ENCODE data around the gene FN1. TPM values are rescaled to one million over a fixed set of nuclear protein-coding genes. Genes with fewer than 3 reads are reported as not detected.
"Not testable (repeated sequence)": the region's sequence is repeated elsewhere in the genome, so short reads cannot be mapped to it uniquely, and the experiment has no call there.

Gene FN1
- total RNA-seq, 1 experiment from 2014 or later = 102 TPM

- ChIA-PET POLR2A (no interaction called here), CTCF (no interaction called here)
- H3K36me3 Mint-ChIP-seq = peaks cover 36% of the 10 kb centered on the region
- no peak overlapping the region for H3K27ac Mint-ChIP-seq
- TF ChIP-seq RELA (CRISPR knock-in tag; IDR thresholded peaks at IDR 0.05; ENCODE audit: borderline replicate concordance) (no peak), RORB (CRISPR knock-in tag; IDR thresholded peaks at IDR 0.05) (peak; percentile 6; the same call in 1 of the 2 replicates)
- no peaks in the 10 kb centered on the region for H3K9me3 Mint-ChIP-seq
- H3K27me3 Mint-ChIP-seq (ENCODE audit: low read depth) = no peaks in the 10 kb centered on the region
- ATAC-seq = no peak
- H3K4me3 Mint-ChIP-seq = no peak overlapping the region
- no peak for DNase-seq (ENCODE audit: low spot score)
- H3K4me1 Mint-ChIP-seq = peaks cover 3% of the 10 kb centered on the region; the same call in 1 of the 2 replicates
These were observed 23.7 kb downstream of the FN1 start for GRCh38 chr2:215411941-215412743.

GRCh38 chr2:215410932-215411285, 25.0 kb downstream of the FN1 start:
- ChIA-PET POLR2A (no interaction called here), CTCF (no interaction called here)
- ATAC-seq (no peak), DNase-seq (ENCODE audit: low spot score) (no peak)
- no peaks in the 10 kb centered on the region for H3K27me3 Mint-ChIP-seq (ENCODE audit: low read depth)
- peaks cover 47% of the 10 kb centered on the region for H3K36me3 Mint-ChIP-seq
- no peak overlapping the region for H3K4me3 Mint-ChIP-seq
- peaks cover 3% of the 10 kb centered on the region; the same call in 1 of the 2 replicates for H3K4me1 Mint-ChIP-seq
- no peak for TF ChIP-seq IRF1 (CRISPR knock-in tag; IDR thresholded peaks at IDR 0.05)
- TF ChIP-seq TP53 (CRISPR knock-in tag; IDR thresholded peaks at IDR 0.05) = no peak
- TF ChIP-seq RELA (CRISPR knock-in tag; IDR thresholded peaks at IDR 0.05; ENCODE audit: borderline replicate concordance) = no peak
- TF ChIP-seq RORB (CRISPR knock-in tag; IDR thresholded peaks at IDR 0.05) = peak; percentile 4; the same call in 1 of the 2 replicates
- TF ChIP-seq ZMAT4 (CRISPR knock-in tag; IDR thresholded peaks at IDR 0.05) = no peak
- no peak for TF ChIP-seq NR2C2 (CRISPR knock-in tag; IDR thresholded peaks at IDR 0.05)
- no peak for TF ChIP-seq FOXK1 (CRISPR knock-in tag; IDR thresholded peaks at IDR 0.05)
- H3K9me3 Mint-ChIP-seq = no peaks in the 10 kb centered on the region
- H3K27ac Mint-ChIP-seq = no peak overlapping the region

GRCh38 chr2:215410181-215410931, 25.5 kb downstream of the FN1 start:
- peak; percentile 61; the same call in 1 of the 2 replicates for TF ChIP-seq OVOL2 (CRISPR knock-in tag; IDR thresholded peaks at IDR 0.05; ENCODE audit: borderline replicate concordance)
- H3K27ac Mint-ChIP-seq; DNase-seq (ENCODE audit: low spot score); H3K4me1 Mint-ChIP-seq; H3K4me3 Mint-ChIP-seq; ATAC-seq; POLR2A ChIA-PET; H3K27me3 Mint-ChIP-seq (ENCODE audit: low read depth); H3K9me3 Mint-ChIP-seq; CTCF ChIA-PET: not testable (repeated sequence)
- peaks cover 48% of the 10 kb centered on the region for H3K36me3 Mint-ChIP-seq

GRCh38 chr2:215409331-215410127, 26.3 kb downstream of the FN1 start:
- no peak for DNase-seq (ENCODE audit: low spot score)
- POLR2A ChIA-PET = no interaction called here
- peaks cover 51% of the 10 kb centered on the region for H3K36me3 Mint-ChIP-seq
- CTCF ChIA-PET = no interaction called here
- TF ChIP-seq GABPB1 (CRISPR knock-in tag; IDR thresholded peaks at IDR 0.05) (0 out of 2 replicates have a peak, but pooled peaks have one; percentile 23), PRDM15 (CRISPR knock-in tag; IDR thresholded peaks at IDR 0.05) (no peak), ZBTB21 (CRISPR knock-in tag; IDR thresholded peaks at IDR 0.05; ENCODE audit: borderline replicate concordance) (no peak)
- no peaks in the 10 kb centered on the region for H3K9me3 Mint-ChIP-seq
- H3K4me1 Mint-ChIP-seq = peaks cover 1% of the 10 kb centered on the region; the same call in 1 of the 2 replicates
- peak overlapping the region; percentile 19; the same call in 1 of the 2 replicates for H3K27ac Mint-ChIP-seq
- H3K4me3 Mint-ChIP-seq = no peak overlapping the region
- ATAC-seq = no peak
- no peaks in the 10 kb centered on the region for H3K27me3 Mint-ChIP-seq (ENCODE audit: low read depth)

GRCh38 chr2:215408441-215408840, 27.4 kb downstream of the FN1 start:
- not testable (repeated sequence) for H3K27ac Mint-ChIP-seq, H3K9me3 Mint-ChIP-seq

More at GRCh38 chr2:215408441-215408840, 27.4 kb downstream of the FN1 start:
- H3K4me1 Mint-ChIP-seq; H3K4me3 Mint-ChIP-seq; CTCF ChIA-PET; POLR2A ChIA-PET; DNase-seq (ENCODE audit: low spot score); ATAC-seq; H3K27me3 Mint-ChIP-seq (ENCODE audit: low read depth): not testable (repeated sequence)
- H3K36me3 Mint-ChIP-seq = peaks cover 48% of the 10 kb centered on the region

All from WTC11 (cell line).